GM21576 (cell line): Measurements from ENCODE around the gene TP53INP2.
"Not testable (repeated sequence)": the region's sequence is repeated elsewhere in the genome, so short reads cannot be mapped to it uniquely, and the experiment has no call there.

Experiments used
- ATAC-seq: cut with Tn5 transposase; IDR thresholded peaks from one replicate; pipeline ENCODE4 v1.9.1; 2021; ENCODE audit warnings: mild to moderate bottlenecking, moderate library complexity; ENCODE audit not compliant: unreplicated experiment

The TP53INP2 gene

GRCh38 chr20:34704177-34705007, at the start of gene TP53INP2:
Gene TP53INP2 (plus strand): TSS chr20:34704344. CDS start chr20:34708740, 4,396 bp downstream.
- ATAC-seq = peak; percentile 39

DNA sequence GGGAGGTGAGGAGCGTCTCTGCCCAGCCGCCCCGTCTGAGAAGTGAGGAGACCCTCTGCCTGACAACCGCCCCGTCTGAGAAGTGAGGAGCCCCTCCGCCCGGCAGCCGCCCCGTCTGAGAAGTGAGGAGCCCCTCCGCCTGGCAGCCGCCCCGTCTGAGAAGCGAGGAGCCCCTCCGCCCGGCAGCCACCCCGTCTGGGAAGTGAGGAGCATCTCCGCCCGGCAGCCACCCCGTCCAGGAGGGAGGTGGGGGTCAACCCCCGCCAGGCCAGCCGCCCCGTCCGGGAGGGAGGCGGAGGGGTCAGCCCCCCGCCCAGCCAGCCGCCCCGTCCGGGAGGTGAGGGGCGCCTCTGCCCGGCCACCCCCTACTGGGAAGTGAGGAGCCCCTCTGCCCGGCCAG, 45.5 kb upstream of the TP53INP2 start:
- ATAC-seq = not testable (repeated sequence)

DNA sequence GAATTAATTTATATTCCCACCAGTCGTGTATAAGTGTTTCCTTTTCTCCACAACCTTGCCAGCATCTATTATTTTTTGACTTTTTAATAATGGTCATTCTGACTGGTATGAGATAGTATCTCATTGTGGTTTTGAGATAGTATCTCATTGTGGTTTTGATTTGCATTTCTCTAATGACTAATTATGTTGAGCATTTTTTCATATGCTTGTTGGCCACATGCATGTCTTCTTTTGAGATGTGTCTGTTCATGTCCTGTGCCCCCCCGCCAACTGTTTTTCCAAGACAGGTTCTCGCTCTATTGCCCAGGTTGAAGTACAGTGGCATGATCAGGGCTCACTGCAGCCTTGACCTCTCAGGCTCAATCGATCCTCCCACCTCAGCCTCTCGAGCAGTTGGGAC, 42.3 kb upstream of the TP53INP2 start:
- not testable (repeated sequence) for ATAC-seq

DNA sequence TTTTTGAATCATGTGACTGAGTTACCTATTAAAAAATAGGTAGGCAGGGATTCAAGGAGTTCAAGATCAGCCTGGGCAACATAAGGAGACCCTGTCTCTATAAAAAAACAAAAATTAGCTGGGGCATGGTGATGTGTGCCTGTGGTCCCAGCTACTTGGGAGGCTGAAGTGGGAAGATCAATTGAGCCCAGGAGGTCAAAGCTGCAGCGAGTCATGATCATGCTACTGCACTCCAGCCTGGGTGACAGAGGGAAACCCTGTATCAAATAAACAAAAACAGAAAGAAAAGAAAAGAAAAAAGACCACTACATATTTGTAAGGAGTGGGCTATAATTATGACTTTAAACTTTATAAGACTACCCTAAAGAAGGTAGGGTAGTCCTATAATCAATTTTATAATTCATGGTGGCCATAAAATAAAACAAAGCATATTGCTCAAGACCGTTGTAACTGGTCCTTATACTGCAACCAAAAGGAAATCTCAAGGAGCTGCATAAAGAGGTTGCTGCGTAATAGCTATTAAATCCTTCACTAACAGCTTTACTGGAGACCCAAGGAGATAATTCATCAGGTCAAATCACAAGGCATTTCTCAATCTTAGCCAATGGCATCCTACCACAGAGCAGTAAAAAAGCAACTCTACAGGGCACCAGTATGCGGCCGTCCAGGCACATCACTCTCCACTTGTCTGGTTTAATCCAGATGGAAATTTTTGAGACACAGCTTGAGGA, 40.8 kb upstream of the TP53INP2 start:
- no peak for ATAC-seq

- ATAC-seq = not testable (repeated sequence)
Observed at GRCh38 chr20:34664751-34665150, 39.4 kb upstream of the TP53INP2 start.

GRCh38 chr20:34669094-34669493, 35.0 kb upstream of the TP53INP2 start:
- ATAC-seq = no peak

GRCh38 chr20:34673412-34673811, 30.7 kb upstream of the TP53INP2 start:
- ATAC-seq = no peak

DNA sequence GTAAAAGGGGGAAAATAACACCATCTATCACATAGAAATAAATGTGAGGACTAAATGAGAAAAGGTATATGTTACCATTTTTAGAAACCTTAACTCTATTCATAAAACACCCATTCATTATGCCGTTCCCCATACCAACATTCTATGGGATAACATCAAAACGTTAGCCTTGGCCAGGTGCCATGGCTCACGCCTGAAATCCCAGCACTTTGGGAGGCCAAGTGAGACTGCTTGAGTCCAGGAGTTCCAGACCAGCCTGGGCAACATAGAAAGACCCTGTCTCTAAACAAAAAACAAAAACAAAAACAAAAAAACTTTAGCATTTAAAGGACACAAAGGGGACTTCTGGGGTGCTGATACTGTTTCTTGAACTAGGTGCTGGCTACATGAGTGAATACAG, 28.6 kb upstream of the TP53INP2 start:
- ATAC-seq = no peak

DNA sequence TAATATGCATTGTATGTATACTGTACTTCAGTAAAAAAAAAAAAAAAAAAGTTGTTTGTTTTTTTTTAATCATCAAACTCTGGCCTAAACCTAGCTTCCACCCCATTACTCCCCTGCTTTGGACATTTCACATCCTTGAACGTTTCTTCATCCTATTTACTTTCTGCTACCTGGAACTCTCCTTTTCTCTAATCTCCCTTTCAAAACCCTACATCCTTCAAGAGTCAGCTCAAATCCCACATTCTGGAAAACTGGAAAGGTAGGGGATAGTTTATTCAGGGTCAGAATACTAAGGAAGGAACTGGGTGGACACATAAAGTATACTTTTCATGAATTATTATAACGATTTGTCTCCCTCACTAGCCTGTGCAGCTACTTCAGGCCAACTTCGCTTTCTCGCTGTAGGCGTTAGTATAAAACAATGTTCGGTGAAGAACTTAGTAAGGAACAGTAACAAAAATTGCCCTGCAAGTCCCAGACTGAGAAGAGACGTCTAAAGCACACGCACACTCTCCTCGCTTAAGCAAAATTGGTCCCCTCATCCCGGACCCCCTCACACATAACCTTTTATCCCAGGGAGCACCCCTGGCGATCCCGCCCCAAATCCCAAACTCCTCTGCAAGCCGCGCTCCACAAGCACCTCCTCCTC, 28.0 kb upstream of the TP53INP2 start:
- ATAC-seq = no peak

DNA sequence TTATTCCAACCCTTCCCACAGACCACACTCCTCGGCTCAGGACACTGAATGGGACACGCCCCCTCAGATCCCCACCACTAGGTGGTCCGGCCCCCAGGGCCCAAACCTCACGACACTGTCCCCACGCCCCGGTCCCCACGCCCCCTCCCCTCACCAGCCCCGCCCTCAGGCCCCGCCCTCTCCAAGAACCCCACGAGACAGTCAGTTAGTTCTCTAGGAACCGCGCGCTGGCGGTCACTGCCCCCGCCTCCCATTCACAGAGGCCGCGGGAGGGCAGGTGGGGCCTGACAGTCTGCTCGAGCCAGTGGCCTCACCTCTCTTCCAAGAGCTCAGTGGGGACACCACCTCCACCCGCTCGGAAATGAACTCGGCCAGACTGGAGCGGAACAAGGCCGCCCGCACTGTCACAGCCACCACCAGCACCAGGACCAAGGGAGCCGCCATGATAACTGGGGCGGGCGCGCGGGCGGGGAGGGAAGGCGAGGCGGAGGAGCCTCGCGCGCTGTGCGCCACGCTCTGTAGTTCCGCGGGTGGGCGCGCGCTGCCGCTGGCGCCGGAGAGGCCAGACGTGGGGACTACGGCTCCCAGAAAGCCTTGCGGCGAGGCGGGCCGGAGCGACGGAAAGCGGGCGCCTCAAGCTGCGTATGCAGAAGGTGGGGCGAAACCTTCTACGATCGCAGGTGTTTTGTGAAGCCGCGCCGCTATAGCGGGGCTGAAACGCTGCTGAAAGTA, 27.3 kb upstream of the TP53INP2 start, which contains the start of gene PIGU:
Gene PIGU, minus strand, starts transcription at position 451 of the 732 bp plus-strand sequence. Its CDS starts 7 bp downstream, at position 444.
- ATAC-seq = peak; percentile 95

DNA sequence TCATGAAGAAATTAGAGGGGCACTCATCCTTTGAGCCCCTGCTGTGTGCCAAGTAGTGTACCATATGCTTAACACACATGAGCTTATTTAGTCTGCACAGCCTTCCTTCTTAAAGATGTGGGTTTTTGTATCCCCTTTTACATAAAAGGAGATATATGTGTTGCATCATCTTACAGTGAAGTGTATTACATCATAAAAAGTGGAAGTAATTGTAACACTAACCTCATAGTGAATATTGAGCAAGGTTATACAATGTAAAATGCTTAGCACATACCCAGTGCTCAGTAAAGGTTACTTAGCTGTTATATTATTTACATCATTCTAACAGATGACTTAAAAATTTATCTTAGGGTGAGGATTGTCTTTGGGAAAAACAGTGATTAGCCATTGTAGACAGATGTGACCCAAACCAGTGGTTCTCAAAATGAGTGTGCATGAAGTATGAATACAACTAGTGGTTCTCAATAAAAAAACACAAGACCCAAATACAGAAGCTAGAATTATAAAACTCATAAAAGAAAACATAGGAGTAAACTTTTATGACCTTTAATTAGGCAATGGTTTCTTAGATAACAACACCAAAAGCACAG, 23.5 kb upstream of the TP53INP2 start:
- no peak for ATAC-seq

DNA sequence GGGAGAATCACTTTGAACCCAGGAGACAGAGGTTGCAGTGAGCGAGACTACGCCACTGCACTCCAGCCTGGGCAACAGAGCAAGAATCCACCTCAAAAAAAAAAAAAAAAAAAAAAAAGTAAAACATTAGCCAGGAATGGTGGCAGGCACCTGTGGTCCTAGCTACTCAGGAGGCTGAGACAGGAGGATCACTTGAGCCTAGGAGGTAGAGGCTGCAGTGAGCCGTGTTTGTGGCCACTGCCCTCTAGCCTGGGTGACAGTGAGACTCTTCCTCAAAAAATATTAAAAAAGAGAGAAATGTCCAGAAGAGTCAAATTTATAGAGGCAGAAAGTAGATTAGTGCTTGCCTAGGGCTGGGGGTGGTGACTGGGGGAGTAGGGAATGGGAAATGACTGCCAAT, 20.5 kb upstream of the TP53INP2 start:
- no peak for ATAC-seq

DNA sequence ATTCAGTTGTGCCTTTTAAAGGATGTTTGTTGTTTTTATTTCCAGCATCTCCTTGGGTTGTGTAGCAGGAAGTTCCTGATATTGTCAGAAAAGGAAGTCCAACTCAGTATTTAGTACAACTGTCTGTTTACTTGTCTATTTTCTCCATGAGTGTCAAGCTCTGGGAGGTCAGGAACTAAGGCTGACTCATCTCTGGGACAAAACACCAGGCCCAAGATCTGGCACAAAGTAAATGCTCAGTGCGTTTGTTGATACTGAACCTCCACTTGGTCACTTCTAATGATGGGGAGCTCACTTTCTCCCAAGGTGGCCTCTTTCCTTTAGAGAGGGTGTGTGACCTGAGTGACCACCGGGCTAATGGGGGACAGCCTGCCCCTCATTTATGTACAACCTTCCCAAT, 14.7 kb upstream of the TP53INP2 start:
- ATAC-seq = no peak

- ATAC-seq = no peak
Observed at GRCh38 chr20:34691838-34692237, 12.3 kb upstream of the TP53INP2 start.

DNA sequence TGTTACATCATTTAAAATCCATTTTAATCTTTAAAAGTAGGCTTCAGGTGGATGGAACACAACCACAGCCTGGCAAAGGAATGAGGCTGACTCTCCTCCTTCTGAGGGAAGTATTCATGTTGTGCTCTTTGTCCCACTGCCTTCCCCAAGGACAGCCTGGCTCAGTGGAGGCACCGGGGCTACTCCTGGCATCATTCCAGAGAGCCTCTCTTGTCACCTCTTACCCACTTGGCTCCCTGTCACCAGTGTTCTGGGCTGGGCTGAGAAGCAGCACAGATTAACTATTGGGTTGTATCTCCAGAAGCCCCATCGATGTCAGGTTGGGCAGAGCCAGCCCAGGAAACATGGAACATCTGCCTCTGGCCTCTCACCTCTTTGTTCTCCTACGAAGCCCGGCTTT, 10.7 kb upstream of the TP53INP2 start:
- ATAC-seq = no peak

GRCh38 chr20:34701405-34702085, 2.6 kb upstream of the TP53INP2 start:
- ATAC-seq = no peak

GRCh38 chr20:34703061-34703423, 1.1 kb upstream of the TP53INP2 start:
- ATAC-seq = no peak

GRCh38 chr20:34703424-34704176, 544 bp upstream of the TP53INP2 start:
- ATAC-seq = no peak

DNA sequence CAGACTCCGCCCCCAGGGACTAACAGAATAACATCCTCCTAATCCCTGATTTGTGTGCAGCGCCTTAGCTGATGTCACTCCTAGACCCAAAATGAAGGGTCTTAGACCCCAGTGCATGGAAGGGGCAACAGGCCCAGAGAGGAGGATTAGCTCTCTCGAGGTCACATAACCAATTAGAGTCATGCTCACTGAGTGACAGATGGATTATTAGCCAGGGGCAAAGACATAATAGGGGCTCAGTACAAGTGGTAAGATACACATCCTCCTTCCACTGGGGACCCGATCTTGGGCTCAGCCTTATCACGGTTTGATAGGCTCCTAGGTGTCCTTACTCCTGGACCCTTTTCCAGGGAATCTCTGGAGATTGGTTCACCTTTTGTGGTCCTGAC, 858 bp downstream of the TP53INP2 start:
- ATAC-seq = no peak
